ENCODE measurements around the gene SCAMP2.

Gene SCAMP2

DNA sequence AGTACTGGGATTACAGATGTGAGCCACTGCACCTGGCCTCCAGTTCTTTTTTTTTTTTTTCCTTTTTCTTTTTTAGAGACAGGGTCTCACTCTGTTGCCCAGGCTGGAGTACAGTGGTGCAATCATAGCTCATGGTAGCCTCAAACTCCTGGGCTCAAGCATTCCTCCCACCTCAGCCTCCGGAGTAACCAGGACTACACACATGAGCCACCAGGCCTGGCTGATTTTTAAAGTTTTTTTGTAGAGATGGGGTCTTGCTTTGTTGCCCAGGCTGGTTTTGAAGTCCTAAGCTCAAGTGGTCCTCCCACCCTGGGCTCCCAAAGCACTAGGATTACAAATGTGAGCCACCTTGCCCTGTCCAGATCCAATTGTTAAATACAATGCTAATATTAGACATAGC lies 16.6 kb downstream of the SCAMP2 start:
- H3K27ac ChIP-seq: no peak overlapping the region
- no peak for TF ChIP-seq ZFX (IDR thresholded peaks at IDR 0.05)
- TF ChIP-seq, protein P1, sequence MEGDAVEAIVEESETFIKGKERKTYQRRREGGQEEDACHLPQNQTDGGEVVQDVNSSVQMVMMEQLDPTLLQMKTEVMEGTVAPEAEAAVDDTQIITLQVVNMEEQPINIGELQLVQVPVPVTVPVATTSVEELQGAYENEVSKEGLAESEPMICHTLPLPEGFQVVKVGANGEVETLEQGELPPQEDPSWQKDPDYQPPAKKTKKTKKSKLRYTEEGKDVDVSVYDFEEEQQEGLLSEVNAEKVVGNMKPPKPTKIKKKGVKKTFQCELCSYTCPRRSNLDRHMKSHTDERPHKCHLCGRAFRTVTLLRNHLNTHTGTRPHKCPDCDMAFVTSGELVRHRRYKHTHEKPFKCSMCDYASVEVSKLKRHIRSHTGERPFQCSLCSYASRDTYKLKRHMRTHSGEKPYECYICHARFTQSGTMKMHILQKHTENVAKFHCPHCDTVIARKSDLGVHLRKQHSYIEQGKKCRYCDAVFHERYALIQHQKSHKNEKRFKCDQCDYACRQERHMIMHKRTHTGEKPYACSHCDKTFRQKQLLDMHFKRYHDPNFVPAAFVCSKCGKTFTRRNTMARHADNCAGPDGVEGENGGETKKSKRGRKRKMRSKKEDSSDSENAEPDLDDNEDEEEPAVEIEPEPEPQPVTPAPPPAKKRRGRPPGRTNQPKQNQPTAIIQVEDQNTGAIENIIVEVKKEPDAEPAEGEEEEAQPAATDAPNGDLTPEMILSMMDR (conservative IDR thresholded peaks at IDR 0.05): no peak

DNA sequence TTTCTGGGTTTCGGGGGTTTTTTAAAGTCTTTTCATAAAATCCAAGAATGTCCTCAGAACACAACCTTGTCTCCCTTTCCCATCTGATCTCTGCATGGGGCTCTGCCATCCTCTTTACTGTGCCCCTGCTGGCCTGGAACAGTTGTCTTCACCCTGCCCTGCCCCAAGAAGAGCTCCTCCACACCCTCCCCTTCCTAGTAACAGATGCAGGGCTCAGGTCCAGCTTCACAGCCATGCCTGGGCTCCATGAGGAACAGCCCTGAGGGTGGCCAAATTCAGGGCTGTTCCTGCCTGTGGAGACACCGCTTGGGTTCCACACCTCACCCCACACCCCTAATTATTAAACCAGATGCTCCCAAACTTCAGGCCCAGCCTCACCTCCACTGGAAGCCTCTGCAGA lies 17.3 kb downstream of the SCAMP2 start:
- H3K27ac ChIP-seq: no peak overlapping the region
- TF ChIP-seq, protein P1 (conservative IDR thresholded peaks at IDR 0.05): no peak
- no peak for TF ChIP-seq ZFX (IDR thresholded peaks at IDR 0.05)

DNA sequence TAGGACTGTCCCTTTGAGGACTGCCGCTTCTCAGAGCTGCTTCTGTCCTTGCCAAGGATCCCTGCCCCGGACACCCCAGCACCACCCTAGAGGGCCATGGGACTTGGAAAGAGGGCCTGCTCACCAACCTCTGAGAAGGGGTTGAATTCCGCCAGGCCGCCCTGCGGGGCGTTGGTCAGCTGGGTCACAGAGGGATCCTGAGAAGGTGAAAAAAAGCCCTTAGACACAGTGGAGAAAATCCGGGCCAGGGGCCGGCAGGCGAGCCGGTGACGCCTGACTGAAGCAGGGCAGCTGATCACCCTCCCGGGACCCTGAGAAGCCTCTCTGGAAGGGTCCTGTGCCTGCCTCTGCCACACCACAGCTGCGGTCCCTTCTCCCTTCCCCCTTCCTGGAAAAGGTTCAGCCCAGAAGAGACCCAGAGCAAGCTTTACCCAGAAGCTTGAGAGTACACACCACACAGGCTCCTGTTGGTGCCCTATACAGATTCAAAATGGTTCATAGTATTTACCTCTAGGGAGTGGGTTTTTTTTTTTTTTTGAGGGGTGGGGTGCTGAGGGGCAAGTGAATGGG lies 18.6 kb downstream of the SCAMP2 start:
- no peak overlapping the region for H3K27ac ChIP-seq
- no peak for TF ChIP-seq ZFX (IDR thresholded peaks at IDR 0.05)
- TF ChIP-seq, protein P1 (conservative IDR thresholded peaks at IDR 0.05): no peak

DNA sequence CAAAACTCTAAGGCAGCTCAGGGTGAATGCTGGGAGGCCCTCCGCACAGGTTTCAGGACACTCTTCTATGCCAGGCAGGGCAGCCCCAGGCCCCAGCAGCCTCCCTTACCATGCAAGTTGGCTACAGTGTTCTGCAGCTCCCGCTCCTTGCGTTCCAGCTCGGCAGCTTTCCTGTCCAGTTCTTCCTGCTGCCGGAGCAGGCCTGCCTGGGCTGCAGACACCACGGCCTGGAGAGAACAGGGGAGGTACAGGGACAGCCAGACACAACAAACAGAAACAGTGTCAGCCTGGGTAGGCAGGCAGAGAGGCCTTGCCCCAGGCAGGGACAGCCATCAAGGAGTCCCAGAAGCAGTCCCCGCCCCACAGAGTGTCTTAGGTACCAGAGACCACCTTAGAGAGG lies 21.2 kb downstream of the SCAMP2 start:
- TF ChIP-seq, protein P1 (conservative IDR thresholded peaks at IDR 0.05): no peak
- no peak for TF ChIP-seq ZFX (IDR thresholded peaks at IDR 0.05)

DNA sequence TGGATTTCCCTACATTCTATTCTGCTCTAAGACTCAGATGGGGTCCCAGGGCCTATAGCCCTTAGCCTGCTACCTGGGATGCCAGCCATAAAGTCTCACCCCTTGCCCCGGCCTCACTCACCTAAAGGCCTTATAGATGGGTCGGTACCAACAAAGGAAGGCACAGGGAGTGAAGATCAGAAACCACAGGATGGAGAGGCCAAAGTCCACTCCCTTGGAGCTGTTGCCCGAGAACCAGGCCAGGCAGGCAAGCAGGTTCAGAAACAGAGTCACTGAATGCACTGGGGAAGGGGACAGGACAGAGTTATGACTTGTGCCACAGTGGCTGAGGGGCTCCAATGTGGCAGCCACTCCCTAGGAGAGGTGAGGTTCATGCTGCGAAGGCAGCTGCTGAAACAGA lies 22.8 kb downstream of the SCAMP2 start:
- no peak for TF ChIP-seq ZFX (IDR thresholded peaks at IDR 0.05)

More for the DNA sequence above, 21.2 kb downstream of the SCAMP2 start:
- no peak overlapping the region for H3K27ac ChIP-seq

DNA sequence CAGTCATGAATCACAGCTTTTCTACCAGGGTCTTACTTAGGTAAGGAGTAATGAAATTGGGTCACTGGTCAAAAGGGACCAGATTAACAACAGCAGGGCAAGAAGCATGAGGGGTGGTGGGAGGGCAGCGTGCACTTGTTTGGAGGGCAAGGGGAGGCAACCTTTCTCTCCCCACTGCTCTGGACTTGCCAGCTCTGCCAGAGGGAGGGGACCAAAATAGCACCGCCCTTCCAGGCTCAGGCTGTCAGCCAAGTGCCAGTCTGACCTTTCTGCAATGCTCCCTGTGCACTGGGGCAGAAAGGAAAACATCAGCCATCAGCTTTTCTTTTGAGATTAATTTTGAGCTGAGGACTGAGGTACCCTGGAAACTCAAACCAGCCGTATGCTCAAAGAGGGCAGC lies 25.7 kb downstream of the SCAMP2 start:
- TF ChIP-seq ZFX (IDR thresholded peaks at IDR 0.05): no peak
- TF ChIP-seq, protein P1 (conservative IDR thresholded peaks at IDR 0.05): no peak
- H3K27ac ChIP-seq: no peak overlapping the region

More for the DNA sequence above, 22.8 kb downstream of the SCAMP2 start:
- H3K27ac ChIP-seq: no peak overlapping the region

DNA sequence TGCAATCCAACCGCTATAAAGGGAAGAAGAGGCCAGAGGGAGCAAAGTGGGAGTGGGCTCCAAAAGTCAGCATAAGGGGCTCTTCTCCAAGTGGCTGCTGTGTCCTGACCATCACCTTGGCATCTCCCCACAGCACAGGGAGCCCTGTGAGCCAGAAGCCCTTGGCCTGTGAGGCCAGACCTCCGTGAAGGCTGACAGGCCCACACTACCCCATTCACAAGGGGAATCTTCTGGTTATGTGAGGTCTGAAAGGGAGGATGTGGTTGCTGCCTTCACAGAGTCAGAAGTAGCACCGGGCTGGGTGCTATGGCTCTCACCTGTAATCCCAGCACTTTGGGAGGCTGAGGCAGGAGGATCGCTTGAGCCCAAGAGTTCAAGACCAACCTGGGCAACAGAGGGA lies 27.6 kb downstream of the SCAMP2 start:
- no peak for TF ChIP-seq ZFX (IDR thresholded peaks at IDR 0.05)
- TF ChIP-seq, protein P1 (conservative IDR thresholded peaks at IDR 0.05): no peak
- H3K27ac ChIP-seq: no peak overlapping the region

DNA sequence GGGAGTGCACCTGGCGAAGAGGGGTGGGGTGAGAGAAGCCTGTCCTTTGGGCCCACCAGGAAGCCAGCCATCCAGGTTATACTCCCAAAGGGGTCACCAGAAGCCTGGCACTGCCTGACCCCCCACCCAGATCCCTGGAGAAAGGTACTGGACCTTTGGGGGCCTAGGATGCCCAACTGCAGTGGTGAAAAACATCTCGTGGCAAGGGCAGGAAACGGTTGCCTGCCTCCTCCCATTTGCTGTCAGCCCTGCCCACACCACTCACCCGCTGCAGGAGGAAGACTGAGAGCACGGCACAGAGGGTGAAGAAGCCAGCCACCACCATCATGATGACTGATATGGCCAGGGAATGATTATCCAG lies 28.0 kb downstream of the SCAMP2 start:
- no peak for TF ChIP-seq ZFX (IDR thresholded peaks at IDR 0.05)
- TF ChIP-seq, protein P1 (conservative IDR thresholded peaks at IDR 0.05): no peak
- no peak overlapping the region for H3K27ac ChIP-seq
